LNCaP clone FGC (cell line): Measurements from ENCODE around the gene TTLL5.

Source experiments
- DNase-seq: peaks from one replicate; pipeline ENCODE4 v3.0.0-alpha.2; 2011; ENCODE audit warnings: low read depth
- H3K4me3 ChIP-seq: 2 replicates; pipeline ENCODE4 v1.5.1; 2011; ENCODE audit warnings: mild to moderate bottlenecking, low read depth, low read length, control low read depth
- CTCF ChIP-seq: IDR thresholded peaks from 2 replicates; pipeline ENCODE4 v1.5.1; 2012; ENCODE audit warnings: mild to moderate bottlenecking; ENCODE audit not compliant: control insufficient read depth, insufficient read depth; ENCODE audit errors: extremely low read depth

The TTLL5 gene

GRCh38 chr14:75717729-75718128, 56.7 kb downstream of the TTLL5 start:
- peak; percentile 94 for DNase-seq
- no peak for TF ChIP-seq CTCF
- no peak overlapping the region for H3K4me3 ChIP-seq

GRCh38 chr14:75718199-75718598, 57.2 kb downstream of the TTLL5 start:
- DNase-seq, result no peak

GRCh38 chr14:75720116-75720515, 59.1 kb downstream of the TTLL5 start:
- DNase-seq, result no peak
- H3K4me3 ChIP-seq, result no peak overlapping the region
- no peak for TF ChIP-seq CTCF

More at GRCh38 chr14:75718199-75718598, 57.2 kb downstream of the TTLL5 start:
- no peak overlapping the region for H3K4me3 ChIP-seq
- TF ChIP-seq CTCF, result no peak

- peak; percentile 46 for DNase-seq
- TF ChIP-seq CTCF, result no peak
- H3K4me3 ChIP-seq, result no peak overlapping the region
These were observed 59.9 kb downstream of the TTLL5 start for GRCh38 chr14:75720842-75721498.

- DNase-seq, result no peak
- TF ChIP-seq CTCF, result no peak
- H3K4me3 ChIP-seq, result no peak overlapping the region
These were observed 62.7 kb downstream of the TTLL5 start for GRCh38 chr14:75723716-75724115.

- no peak for TF ChIP-seq CTCF
- no peak overlapping the region for H3K4me3 ChIP-seq
- no peak for DNase-seq
These were observed 63.6 kb downstream of the TTLL5 start for GRCh38 chr14:75724414-75725204.
